Measurements from ENCODE around the gene NCKAP5. TPM values are rescaled to one million over a fixed set of nuclear protein-coding genes. Genes with fewer than 3 reads are reported as not detected.

NCKAP5 gene
- total RNA-seq, 1 donor from 2014 or later: 0.20 TPM

GRCh38 chr2:133509777-133510176, 58.5 kb downstream of the NCKAP5 start:
- H3K27me3 Mint-ChIP-seq (ENCODE audit: unreplicated experiment): peaks cover 3% of the 10 kb centered on the region
- DNase-seq: no peak
- no peak overlapping the region for H3K27ac Mint-ChIP-seq (ENCODE audit: unreplicated experiment)
- no peak for TF ChIP-seq CTCF (IDR thresholded peaks at IDR 0.05; ENCODE audit: partially characterized antibody, unreplicated experiment)
- H3K9me3 Mint-ChIP-seq (ENCODE audit: unreplicated experiment): peaks cover 2% of the 10 kb centered on the region
- H3K4me1 Mint-ChIP-seq (ENCODE audit: low read depth, unreplicated experiment): no peaks in the 10 kb centered on the region
- H3K4me3 Mint-ChIP-seq (ENCODE audit: unreplicated experiment): no peak overlapping the region
- no peaks in the 10 kb centered on the region for H3K36me3 Mint-ChIP-seq (ENCODE audit: unreplicated experiment)

- Mint-ChIP-seq H3K4me3 (ENCODE audit: unreplicated experiment) (no peak overlapping the region), H3K27ac (ENCODE audit: unreplicated experiment) (no peak overlapping the region), H3K4me1 (ENCODE audit: low read depth, unreplicated experiment) (no peaks in the 10 kb centered on the region), H3K36me3 (ENCODE audit: unreplicated experiment) (no peaks in the 10 kb centered on the region), H3K9me3 (ENCODE audit: unreplicated experiment) (peaks cover 2% of the 10 kb centered on the region), H3K27me3 (ENCODE audit: unreplicated experiment) (peaks cover 3% of the 10 kb centered on the region)
- no peak for TF ChIP-seq CTCF (IDR thresholded peaks at IDR 0.05; ENCODE audit: partially characterized antibody, unreplicated experiment)
- DNase-seq: no peak
Measured at GRCh38 chr2:133508546-133509165, 59.6 kb downstream of the NCKAP5 start.

GRCh38 chr2:133506996-133507395, 61.3 kb downstream of the NCKAP5 start:
- H3K4me3 Mint-ChIP-seq (ENCODE audit: unreplicated experiment): no peak overlapping the region
- H3K27ac Mint-ChIP-seq (ENCODE audit: unreplicated experiment): no peak overlapping the region
- H3K27me3 Mint-ChIP-seq (ENCODE audit: unreplicated experiment): peaks cover 3% of the 10 kb centered on the region
- H3K4me1 Mint-ChIP-seq (ENCODE audit: low read depth, unreplicated experiment): no peaks in the 10 kb centered on the region
- H3K9me3 Mint-ChIP-seq (ENCODE audit: unreplicated experiment): no peaks in the 10 kb centered on the region
- DNase-seq: no peak
- TF ChIP-seq CTCF (IDR thresholded peaks at IDR 0.05; ENCODE audit: partially characterized antibody, unreplicated experiment): no peak
- H3K36me3 Mint-ChIP-seq (ENCODE audit: unreplicated experiment): no peaks in the 10 kb centered on the region

GRCh38 chr2:133504566-133505505, 63.4 kb downstream of the NCKAP5 start:
- Mint-ChIP-seq H3K27ac (ENCODE audit: unreplicated experiment) (no peak overlapping the region), H3K9me3 (ENCODE audit: unreplicated experiment) (no peaks in the 10 kb centered on the region), H3K4me3 (ENCODE audit: unreplicated experiment) (no peak overlapping the region), H3K27me3 (ENCODE audit: unreplicated experiment) (peaks cover 5% of the 10 kb centered on the region), H3K4me1 (ENCODE audit: low read depth, unreplicated experiment) (no peaks in the 10 kb centered on the region), H3K36me3 (ENCODE audit: unreplicated experiment) (no peaks in the 10 kb centered on the region)
- TF ChIP-seq CTCF (IDR thresholded peaks at IDR 0.05; ENCODE audit: partially characterized antibody, unreplicated experiment): no peak
- no peak for DNase-seq

- no peak overlapping the region for H3K27ac Mint-ChIP-seq (ENCODE audit: unreplicated experiment)
- no peak overlapping the region for H3K4me3 Mint-ChIP-seq (ENCODE audit: unreplicated experiment)
- DNase-seq: no peak
- H3K4me1 Mint-ChIP-seq (ENCODE audit: low read depth, unreplicated experiment): no peaks in the 10 kb centered on the region
- H3K27me3 Mint-ChIP-seq (ENCODE audit: unreplicated experiment): peaks cover 2% of the 10 kb centered on the region
- no peaks in the 10 kb centered on the region for H3K9me3 Mint-ChIP-seq (ENCODE audit: unreplicated experiment)
- no peak for TF ChIP-seq CTCF (IDR thresholded peaks at IDR 0.05; ENCODE audit: partially characterized antibody, unreplicated experiment)
- no peaks in the 10 kb centered on the region for H3K36me3 Mint-ChIP-seq (ENCODE audit: unreplicated experiment)
Measured at GRCh38 chr2:133503927-133504326, 64.3 kb downstream of the NCKAP5 start.
